ENCODE data around the gene TTC9B.

The TTC9B gene

GRCh38 chr19:40257096-40257517 lies 38.9 kb upstream of the TTC9B start:
- Histone ChIP-seq H3K36me3 (ENCODE audit: control insufficient read depth, insufficient read depth, low read length, severe bottlenecking) (peaks cover 48% of the 10 kb centered on the region), H3K27me3 (replicated peaks; ENCODE audit: control insufficient read depth, insufficient read depth, low read length) (no peaks in the 10 kb centered on the region), H3K4me3 (ENCODE audit: low read length) (no peak overlapping the region), H3K4me1 (ENCODE audit: control insufficient read depth, insufficient read depth, low read length) (peaks cover 17% of the 10 kb centered on the region), H3K9ac (ENCODE audit: low read length) (no peak overlapping the region), H3K9me3 (ENCODE audit: control insufficient read depth, low read length) (no peaks in the 10 kb centered on the region)
- no peak for DNase-seq (ENCODE audit: low read depth)

GRCh38 chr19:40256512-40256911 lies 38.3 kb upstream of the TTC9B start:
- H3K27me3 ChIP-seq (replicated peaks; ENCODE audit: control insufficient read depth, insufficient read depth, low read length), result no peaks in the 10 kb centered on the region
- peaks cover 17% of the 10 kb centered on the region for H3K4me1 ChIP-seq (ENCODE audit: control insufficient read depth, insufficient read depth, low read length)
- no peaks in the 10 kb centered on the region for H3K9me3 ChIP-seq (ENCODE audit: control insufficient read depth, low read length)
- no peak overlapping the region for H3K9ac ChIP-seq (ENCODE audit: low read length)
- H3K4me3 ChIP-seq (ENCODE audit: low read length), result no peak overlapping the region
- no peak for DNase-seq (ENCODE audit: low read depth)
- peaks cover 54% of the 10 kb centered on the region for H3K36me3 ChIP-seq (ENCODE audit: control insufficient read depth, insufficient read depth, low read length, severe bottlenecking)

GRCh38 chr19:40255619-40256166 lies 37.5 kb upstream of the TTC9B start:
- no peaks in the 10 kb centered on the region for H3K9me3 ChIP-seq (ENCODE audit: control insufficient read depth, low read length)
- no peak for DNase-seq (ENCODE audit: low read depth)
- no peak overlapping the region for H3K9ac ChIP-seq (ENCODE audit: low read length)
- no peak overlapping the region for H3K4me3 ChIP-seq (ENCODE audit: low read length)
- H3K36me3 ChIP-seq (ENCODE audit: control insufficient read depth, insufficient read depth, low read length, severe bottlenecking), result peaks cover 61% of the 10 kb centered on the region
- peaks cover 17% of the 10 kb centered on the region for H3K4me1 ChIP-seq (ENCODE audit: control insufficient read depth, insufficient read depth, low read length)
- H3K27me3 ChIP-seq (replicated peaks; ENCODE audit: control insufficient read depth, insufficient read depth, low read length), result no peaks in the 10 kb centered on the region

- Histone ChIP-seq H3K4me3 (ENCODE audit: low read length) (no peak overlapping the region), H3K36me3 (ENCODE audit: control insufficient read depth, insufficient read depth, low read length, severe bottlenecking) (peaks cover 68% of the 10 kb centered on the region), H3K9ac (ENCODE audit: low read length) (no peak overlapping the region), H3K9me3 (ENCODE audit: control insufficient read depth, low read length) (no peaks in the 10 kb centered on the region), H3K4me1 (ENCODE audit: control insufficient read depth, insufficient read depth, low read length) (peaks cover 17% of the 10 kb centered on the region), H3K27me3 (replicated peaks; ENCODE audit: control insufficient read depth, insufficient read depth, low read length) (no peaks in the 10 kb centered on the region)
- no peak for DNase-seq (ENCODE audit: low read depth)
Observed at GRCh38 chr19:40254714-40255418, 36.7 kb upstream of the TTC9B start.

GRCh38 chr19:40253611-40254092 lies 35.5 kb upstream of the TTC9B start:
- Histone ChIP-seq H3K27me3 (replicated peaks; ENCODE audit: control insufficient read depth, insufficient read depth, low read length) (no peaks in the 10 kb centered on the region), H3K9me3 (ENCODE audit: control insufficient read depth, low read length) (no peaks in the 10 kb centered on the region), H3K9ac (ENCODE audit: low read length) (no peak overlapping the region), H3K4me3 (ENCODE audit: low read length) (no peak overlapping the region), H3K36me3 (ENCODE audit: control insufficient read depth, insufficient read depth, low read length, severe bottlenecking) (peaks cover 77% of the 10 kb centered on the region), H3K4me1 (ENCODE audit: control insufficient read depth, insufficient read depth, low read length) (peaks cover 17% of the 10 kb centered on the region)
- DNase-seq (ENCODE audit: low read depth), result no peak

GRCh38 chr19:40252395-40252794 lies 34.2 kb upstream of the TTC9B start:
- Histone ChIP-seq H3K4me3 (ENCODE audit: low read length) (no peak overlapping the region), H3K36me3 (ENCODE audit: control insufficient read depth, insufficient read depth, low read length, severe bottlenecking) (peaks cover 77% of the 10 kb centered on the region)

GRCh38 chr19:40251991-40252390 lies 33.8 kb upstream of the TTC9B start:
- no peak for DNase-seq (ENCODE audit: low read depth)
- H3K36me3 ChIP-seq (ENCODE audit: control insufficient read depth, insufficient read depth, low read length, severe bottlenecking), result peaks cover 77% of the 10 kb centered on the region
- H3K27me3 ChIP-seq (replicated peaks; ENCODE audit: control insufficient read depth, insufficient read depth, low read length), result no peaks in the 10 kb centered on the region
- H3K4me3 ChIP-seq (ENCODE audit: low read length), result no peak overlapping the region
- H3K9me3 ChIP-seq (ENCODE audit: control insufficient read depth, low read length), result no peaks in the 10 kb centered on the region
- H3K4me1 ChIP-seq (ENCODE audit: control insufficient read depth, insufficient read depth, low read length), result peaks cover 32% of the 10 kb centered on the region
- no peak overlapping the region for H3K9ac ChIP-seq (ENCODE audit: low read length)

More at GRCh38 chr19:40252395-40252794, 34.2 kb upstream of the TTC9B start:
- no peaks in the 10 kb centered on the region for H3K9me3 ChIP-seq (ENCODE audit: control insufficient read depth, low read length)
- no peak for DNase-seq (ENCODE audit: low read depth)
- no peak overlapping the region for H3K9ac ChIP-seq (ENCODE audit: low read length)
- no peaks in the 10 kb centered on the region for H3K27me3 ChIP-seq (replicated peaks; ENCODE audit: control insufficient read depth, insufficient read depth, low read length)
- peaks cover 28% of the 10 kb centered on the region for H3K4me1 ChIP-seq (ENCODE audit: control insufficient read depth, insufficient read depth, low read length)

GRCh38 chr19:40251244-40251643 lies 33.1 kb upstream of the TTC9B start:
- Histone ChIP-seq H3K4me1 (ENCODE audit: control insufficient read depth, insufficient read depth, low read length) (peaks cover 36% of the 10 kb centered on the region), H3K9ac (ENCODE audit: low read length) (no peak overlapping the region), H3K27me3 (replicated peaks; ENCODE audit: control insufficient read depth, insufficient read depth, low read length) (no peaks in the 10 kb centered on the region), H3K36me3 (ENCODE audit: control insufficient read depth, insufficient read depth, low read length, severe bottlenecking) (peaks cover 70% of the 10 kb centered on the region), H3K4me3 (ENCODE audit: low read length) (no peak overlapping the region), H3K9me3 (ENCODE audit: control insufficient read depth, low read length) (no peaks in the 10 kb centered on the region)
- no peak for DNase-seq (ENCODE audit: low read depth)

GRCh38 chr19:40249781-40250180 lies 31.6 kb upstream of the TTC9B start:
- Histone ChIP-seq H3K36me3 (ENCODE audit: control insufficient read depth, insufficient read depth, low read length, severe bottlenecking) (peaks cover 55% of the 10 kb centered on the region), H3K9me3 (ENCODE audit: control insufficient read depth, low read length) (no peaks in the 10 kb centered on the region), H3K4me1 (ENCODE audit: control insufficient read depth, insufficient read depth, low read length) (peaks cover 48% of the 10 kb centered on the region), H3K27me3 (replicated peaks; ENCODE audit: control insufficient read depth, insufficient read depth, low read length) (no peaks in the 10 kb centered on the region), H3K9ac (ENCODE audit: low read length) (no peak overlapping the region), H3K4me3 (ENCODE audit: low read length) (no peak overlapping the region)
- DNase-seq (ENCODE audit: low read depth), result no peak

- Histone ChIP-seq H3K4me3 (ENCODE audit: low read length) (no peak overlapping the region), H3K9ac (ENCODE audit: low read length) (no peak overlapping the region), H3K36me3 (ENCODE audit: control insufficient read depth, insufficient read depth, low read length, severe bottlenecking) (peaks cover 50% of the 10 kb centered on the region), H3K9me3 (ENCODE audit: control insufficient read depth, low read length) (no peaks in the 10 kb centered on the region), H3K27me3 (replicated peaks; ENCODE audit: control insufficient read depth, insufficient read depth, low read length) (no peaks in the 10 kb centered on the region), H3K4me1 (ENCODE audit: control insufficient read depth, insufficient read depth, low read length) (peaks cover 52% of the 10 kb centered on the region)
- DNase-seq (ENCODE audit: low read depth), result no peak
Observed at GRCh38 chr19:40249201-40249600, 31.0 kb upstream of the TTC9B start.

- H3K4me3 ChIP-seq (ENCODE audit: low read length), result no peak overlapping the region
- no peaks in the 10 kb centered on the region for H3K9me3 ChIP-seq (ENCODE audit: control insufficient read depth, low read length)
- no peaks in the 10 kb centered on the region for H3K27me3 ChIP-seq (replicated peaks; ENCODE audit: control insufficient read depth, insufficient read depth, low read length)
- peaks cover 36% of the 10 kb centered on the region for H3K36me3 ChIP-seq (ENCODE audit: control insufficient read depth, insufficient read depth, low read length, severe bottlenecking)
- H3K9ac ChIP-seq (ENCODE audit: low read length), result peak overlapping the region; percentile 71
- H3K4me1 ChIP-seq (ENCODE audit: control insufficient read depth, insufficient read depth, low read length), result peaks cover 49% of the 10 kb centered on the region
- no peak for DNase-seq (ENCODE audit: low read depth)
Observed at GRCh38 chr19:40247735-40248262, 29.6 kb upstream of the TTC9B start.
